GM21529 (cell line): ENCODE results near the gene MAN1C1.
A peak's percentile ranks its signal among the peaks of the same experiment; 100 is the strongest.
"Not testable (repeated sequence)": the region's sequence is repeated elsewhere in the genome, so short reads cannot be mapped to it uniquely, and the experiment has no call there.

Source experiments
- ATAC-seq: cut with Tn5 transposase; IDR thresholded peaks from one replicate; pipeline ENCODE4 v1.9.1; 2021; ENCODE audit not compliant: unreplicated experiment

MAN1C1 gene

DNA sequence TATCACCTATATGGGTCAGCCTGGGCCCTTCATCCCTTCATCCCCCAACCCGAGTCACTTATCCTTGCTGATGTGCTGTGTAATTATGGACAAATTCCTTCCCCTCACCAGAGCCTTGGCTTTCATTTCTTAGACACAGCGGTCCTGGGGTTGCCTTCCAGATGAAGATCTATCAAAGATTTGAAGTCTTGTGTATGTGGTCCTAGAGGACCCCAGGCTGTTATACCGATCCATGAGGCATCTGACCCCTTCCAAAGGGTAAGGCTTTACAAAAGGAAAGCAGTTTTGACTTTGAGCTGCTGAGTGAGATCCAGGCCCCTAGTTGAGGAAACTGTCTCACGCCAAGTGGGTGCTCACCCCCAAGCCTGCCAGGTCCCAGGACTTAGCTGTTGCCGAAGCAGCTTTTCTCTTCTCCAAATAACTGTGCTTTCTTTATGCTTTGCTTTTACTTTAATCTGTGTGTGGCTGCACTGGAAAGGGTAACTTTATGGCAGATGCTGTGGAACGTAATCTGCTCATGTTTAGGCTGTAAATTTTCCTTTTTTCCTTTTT, 37.6 kb downstream of the MAN1C1 start:
- no peak for ATAC-seq

DNA sequence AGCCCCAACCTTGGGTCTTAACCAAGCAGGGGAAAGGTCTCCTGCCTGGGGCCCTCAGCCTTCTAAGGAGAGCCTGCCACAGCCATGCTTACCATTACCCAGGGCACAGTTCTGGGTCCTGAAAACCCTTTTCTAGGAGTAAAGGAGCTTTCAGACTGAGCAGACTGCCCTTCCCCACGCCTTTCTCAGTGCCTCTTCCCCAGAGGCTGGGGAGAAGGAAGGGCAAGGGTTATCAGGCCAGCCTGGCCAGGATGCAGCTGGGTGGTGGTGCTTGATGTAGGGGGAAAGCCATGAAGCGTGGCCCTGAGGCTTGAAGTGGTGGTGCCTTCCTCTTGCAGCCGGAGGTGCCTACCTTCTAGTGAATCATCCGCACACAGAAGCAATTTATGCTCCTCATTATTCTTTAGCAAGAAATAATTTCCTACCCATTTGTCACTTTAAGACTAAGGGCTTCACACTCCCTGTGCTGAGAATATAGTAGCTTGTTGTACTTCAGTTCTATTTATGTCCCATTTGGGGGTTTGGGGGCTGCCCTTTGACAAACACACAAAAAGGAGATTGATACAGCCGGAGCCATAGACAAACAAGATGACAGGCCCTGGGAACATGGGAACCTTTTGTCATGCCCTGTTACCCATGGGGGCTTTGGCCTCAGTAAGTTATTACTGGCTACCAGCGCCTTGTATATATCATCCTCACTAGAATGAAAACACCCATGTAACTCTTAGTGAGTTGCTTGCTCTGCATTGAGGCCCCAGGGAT, 40.7 kb downstream of the MAN1C1 start:
- ATAC-seq = no peak

DNA sequence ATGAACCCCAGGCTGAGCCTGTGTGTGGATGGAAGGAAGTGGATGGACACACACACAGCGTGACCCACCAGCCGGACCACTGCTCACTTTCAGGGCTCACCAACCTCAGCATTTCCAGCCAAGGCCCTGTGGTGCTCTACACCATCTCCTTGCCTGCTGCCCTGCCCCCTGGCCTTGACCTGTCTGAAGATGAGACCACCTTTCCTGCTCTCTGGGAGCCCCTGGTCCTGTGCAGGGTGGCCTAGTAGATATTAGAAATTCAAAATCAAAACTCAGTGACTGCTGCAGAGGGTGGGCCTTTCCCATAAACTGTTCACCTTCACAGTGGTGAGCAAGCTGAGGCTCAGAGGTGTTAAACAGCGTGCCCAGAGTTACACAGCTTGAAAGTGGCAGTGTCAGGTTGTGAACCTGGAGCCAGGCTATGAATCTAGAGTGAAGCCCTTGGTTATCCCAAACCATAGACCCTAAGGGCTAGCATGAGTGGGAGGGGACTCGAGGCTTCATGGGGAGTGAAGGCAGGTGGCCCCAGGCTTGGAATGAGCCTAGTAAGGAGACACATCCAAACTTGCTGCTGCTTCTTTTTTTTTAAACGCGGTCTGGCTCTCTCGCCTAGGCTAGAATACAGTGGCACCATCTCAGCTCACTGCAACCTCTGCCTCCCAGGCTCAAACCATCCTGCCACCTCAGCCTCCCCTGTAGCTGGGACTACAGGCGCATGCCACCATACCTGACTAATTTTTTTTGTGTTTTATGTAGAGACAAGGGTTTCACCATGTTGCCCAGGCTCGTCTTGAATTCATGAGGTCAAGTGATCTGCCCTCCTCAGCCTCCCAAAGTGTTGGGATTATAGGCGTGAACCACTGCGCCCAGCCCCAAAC, 41.5 kb downstream of the MAN1C1 start:
- no peak for ATAC-seq

DNA sequence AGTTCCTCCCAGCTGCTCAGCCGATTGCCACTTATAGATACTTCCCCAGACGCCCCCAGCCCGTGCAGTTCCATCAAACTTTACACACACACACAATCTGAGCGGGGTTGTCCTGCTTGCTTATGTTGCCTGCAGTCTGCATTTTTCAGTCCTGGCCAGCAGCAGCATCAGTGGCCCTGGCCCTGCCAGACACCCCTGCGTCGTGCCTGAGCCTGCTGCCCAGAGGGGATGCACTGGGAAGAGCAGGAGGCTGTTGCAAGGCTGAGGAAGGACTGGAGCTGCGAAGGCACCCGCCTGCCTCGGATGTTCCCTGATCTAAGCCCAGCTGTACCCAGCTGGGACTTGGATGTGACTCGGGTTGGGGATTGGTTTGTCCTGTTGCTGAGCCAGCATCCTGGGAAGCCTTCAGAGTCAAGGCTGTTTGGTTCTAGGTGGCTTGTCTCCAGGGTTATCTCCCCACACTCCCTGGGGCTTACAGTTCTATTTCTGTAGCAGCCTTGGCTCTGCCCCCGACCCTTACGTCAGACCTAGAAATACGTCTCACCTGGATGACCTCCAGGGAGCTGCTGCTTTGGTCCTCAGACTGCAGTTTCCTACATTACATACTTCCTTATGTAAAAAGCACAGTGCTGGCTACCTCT, 42.3 kb downstream of the MAN1C1 start:
- no peak for ATAC-seq

DNA sequence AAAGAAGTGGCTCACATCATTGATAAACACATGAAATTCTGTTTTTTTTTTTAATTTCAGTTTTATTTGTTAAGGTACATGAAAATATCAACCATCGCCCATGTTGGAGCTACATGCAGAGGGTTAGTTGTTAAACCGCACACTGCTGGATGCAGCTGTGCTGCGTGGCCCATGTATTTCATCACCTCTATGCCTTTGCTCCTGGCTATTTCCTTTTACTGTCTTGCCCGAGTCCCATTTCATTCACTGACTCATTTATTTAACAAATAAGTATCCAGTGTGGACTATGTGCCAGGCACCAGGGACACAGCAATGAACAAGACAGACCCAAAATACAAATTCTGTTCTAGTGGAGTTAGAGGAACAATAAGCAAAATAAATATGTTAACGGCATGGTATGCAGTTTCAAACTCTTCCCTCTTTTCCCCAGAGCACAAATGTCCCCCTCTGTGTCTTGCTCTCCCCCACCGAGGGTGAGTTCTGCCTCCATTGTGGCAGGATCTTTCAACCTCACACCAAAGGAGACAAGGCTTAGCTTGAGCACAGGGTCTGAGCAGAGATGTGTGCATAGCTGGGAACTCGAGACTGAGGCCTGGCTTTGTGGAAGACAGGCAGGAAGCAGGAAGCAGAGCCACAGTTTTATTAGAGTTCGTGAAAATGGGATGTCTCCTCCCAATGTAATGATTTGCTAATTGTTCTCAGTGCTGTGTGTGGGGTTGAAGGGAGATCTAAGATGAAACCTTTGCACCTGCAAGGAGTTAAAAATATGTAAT, 44.6 kb downstream of the MAN1C1 start:
- ATAC-seq = no peak

DNA sequence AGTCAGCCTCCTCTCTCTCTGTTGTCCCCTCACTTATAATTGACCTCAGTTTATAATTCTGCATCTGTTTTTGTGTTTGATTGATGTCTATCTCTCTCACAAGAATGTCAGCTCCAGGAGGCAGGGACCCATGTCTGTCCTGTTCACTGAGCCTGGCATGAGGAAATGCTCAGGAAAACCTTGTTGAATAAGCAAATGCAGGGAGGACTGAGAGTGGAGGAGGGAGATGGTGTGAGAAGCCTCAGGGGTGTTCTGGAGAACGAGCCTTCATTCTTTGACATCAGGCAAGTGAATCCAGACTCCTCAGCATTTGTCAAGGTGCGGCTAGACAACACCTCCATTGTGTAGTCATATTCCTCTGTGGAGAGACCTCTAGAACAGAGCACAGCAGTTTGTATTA, 45.5 kb downstream of the MAN1C1 start:
- no peak for ATAC-seq

DNA sequence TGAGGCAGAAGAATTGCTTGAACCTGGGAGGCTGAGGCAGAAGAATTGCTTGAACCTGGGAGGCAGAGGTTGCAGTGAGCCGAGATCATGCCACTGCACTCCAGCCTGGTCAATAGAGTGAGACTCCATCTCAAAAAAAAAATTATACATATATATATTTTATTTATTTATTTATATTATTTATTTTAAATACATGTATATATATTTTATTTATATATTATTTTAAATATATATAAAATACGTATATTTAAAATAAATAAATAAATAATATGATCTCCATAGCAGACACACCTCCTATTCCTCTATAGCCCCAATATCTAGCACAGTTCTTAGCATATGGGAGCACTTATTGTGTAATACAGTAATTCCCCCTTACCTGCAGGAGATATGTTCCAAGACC, 46.4 kb downstream of the MAN1C1 start:
- ATAC-seq = not testable (repeated sequence)

DNA sequence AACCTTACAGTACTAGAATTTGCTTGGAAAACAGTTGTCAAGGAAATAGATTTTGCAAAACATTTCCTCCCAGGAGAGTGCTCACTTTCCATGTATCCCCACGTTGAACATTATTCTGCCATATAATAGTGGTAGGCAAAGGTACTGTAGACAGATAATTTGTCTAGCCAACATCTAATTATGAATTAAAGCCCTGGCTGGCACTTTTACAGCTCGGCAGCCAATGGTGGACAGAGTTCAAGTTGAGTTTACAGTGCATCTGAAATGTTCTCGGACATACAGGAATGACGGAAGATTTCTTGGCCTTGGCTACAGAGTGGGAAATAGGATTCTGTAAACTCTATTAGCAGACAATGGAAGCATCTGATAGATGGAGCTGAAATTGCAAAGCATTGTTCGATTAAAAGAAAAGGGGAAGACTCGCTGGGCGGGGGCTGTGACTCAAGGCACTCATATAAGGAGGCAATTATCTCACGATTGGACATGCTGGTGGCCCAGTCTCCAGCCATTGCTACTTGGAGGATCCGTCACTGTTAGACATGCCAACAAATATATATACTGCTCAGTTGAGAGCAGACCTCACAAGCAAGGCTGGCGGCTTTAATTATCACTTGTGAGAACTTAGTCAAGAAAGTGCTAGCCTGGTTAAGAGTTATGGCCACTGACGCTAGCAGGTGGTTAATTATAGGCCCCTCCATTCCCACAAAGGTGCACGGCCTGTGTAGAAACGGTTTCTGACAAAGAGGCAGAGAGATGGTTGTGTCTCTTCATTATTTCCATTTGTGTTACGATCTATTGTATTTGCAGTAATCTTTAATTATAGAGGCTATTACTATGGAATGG, 48.0 kb downstream of the MAN1C1 start:
- ATAC-seq = no peak

DNA sequence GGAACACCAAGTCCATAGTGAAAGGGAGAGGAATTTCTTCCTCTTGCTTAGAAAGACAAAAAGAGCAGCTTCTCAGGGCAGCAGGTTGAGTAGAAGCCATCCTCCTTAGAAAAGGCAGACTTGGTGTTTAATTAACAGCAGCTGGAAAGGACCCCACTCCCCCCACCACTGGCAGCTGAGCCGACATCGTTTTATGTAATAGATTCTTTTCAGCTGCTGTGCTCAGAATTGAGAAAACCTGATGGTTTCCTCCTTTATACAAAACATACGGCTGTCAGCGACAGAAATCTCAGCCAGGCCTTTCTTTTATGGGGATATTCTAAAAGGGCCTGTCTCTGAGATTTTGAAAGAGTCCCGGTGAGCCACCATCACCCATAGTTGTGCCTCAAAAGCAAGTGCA, 49.9 kb downstream of the MAN1C1 start:
- ATAC-seq = no peak

DNA sequence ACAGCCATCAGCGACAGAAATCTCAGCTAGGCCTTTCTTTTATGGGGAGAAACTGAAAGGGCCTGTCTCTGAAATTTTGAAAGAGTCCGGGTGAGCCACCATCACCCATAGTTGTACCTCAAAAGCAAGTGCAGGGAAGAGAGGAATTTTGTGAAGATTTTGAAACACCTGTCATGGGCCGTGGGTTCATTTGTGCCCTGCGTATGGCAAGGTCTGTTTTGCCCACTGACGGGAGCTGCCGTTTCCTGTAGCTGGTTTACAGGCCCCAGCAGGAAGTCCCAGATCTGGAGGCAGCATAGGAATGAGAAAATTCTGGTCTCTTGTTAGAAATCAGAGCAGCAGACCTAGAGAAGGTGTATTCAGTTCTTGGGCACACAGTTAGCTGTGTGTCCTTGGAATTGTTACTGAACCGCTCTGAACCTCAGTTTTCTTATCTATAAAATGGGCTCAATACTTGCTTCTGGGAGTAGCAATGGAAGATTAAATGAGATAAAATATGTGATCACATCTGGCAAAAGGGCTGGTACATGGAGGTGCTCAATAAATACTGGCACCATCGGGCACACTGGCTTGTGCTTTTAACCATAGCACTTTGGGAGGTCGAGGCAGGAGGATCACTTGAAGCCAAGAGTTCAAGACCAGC, 52.5 kb downstream of the MAN1C1 start:
- no peak for ATAC-seq

DNA sequence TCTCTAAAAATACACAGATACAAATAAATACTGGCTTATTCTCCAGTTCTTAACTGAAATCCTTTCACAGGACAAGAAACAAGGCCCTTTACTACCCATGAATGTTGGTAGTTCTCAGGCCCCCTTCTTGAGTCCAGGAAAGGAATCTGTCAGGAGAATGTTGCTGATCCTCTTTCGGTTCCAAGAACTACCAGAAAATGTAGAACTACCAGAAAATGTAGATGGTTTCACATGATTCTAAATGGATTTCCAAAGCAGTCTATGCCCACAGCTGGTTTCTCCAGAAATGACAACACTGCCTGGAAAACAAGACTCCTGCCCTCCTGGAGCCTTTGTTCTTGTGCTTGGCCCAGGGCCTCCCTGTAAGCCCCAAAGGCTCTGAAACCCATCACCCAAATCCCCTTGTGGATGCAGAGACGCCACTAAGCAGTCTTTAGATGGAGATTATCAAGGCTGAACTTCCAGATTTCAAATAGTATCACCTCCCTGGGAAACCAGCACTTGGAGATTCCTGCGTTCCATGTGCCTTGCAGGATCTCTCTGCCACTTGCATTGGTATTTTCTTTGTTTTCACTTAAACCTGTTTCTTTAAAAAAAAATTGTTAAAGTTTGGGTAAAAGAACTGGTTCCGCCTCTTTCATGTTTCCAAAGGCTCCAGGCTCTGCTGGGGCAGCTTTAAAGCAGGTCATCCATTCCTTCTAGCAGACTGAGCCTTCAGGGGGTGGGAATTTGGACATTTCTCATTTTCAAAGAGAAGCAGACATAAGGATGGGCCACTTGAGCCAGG, 53.4 kb downstream of the MAN1C1 start:
- no peak for ATAC-seq

DNA sequence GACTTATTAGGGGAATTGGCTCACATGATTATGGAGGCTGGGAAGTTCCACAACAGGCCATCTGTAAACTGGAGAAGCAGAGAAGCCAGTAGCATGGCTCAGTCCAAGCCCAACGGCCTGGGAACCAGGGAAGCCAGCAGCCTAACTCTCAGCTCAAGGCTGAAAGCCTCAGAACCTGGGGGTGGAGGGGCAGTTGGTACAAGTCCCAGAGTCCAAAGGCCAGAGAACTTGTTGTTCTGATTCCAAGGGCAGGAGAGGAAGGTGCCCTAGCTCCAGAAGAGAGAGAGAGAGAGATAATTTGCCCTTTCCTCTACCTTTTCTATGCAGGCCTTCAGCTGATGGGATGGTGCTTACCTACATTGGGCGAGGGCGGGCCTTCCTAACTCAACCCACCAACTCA, 55.3 kb downstream of the MAN1C1 start:
- ATAC-seq = no peak

DNA sequence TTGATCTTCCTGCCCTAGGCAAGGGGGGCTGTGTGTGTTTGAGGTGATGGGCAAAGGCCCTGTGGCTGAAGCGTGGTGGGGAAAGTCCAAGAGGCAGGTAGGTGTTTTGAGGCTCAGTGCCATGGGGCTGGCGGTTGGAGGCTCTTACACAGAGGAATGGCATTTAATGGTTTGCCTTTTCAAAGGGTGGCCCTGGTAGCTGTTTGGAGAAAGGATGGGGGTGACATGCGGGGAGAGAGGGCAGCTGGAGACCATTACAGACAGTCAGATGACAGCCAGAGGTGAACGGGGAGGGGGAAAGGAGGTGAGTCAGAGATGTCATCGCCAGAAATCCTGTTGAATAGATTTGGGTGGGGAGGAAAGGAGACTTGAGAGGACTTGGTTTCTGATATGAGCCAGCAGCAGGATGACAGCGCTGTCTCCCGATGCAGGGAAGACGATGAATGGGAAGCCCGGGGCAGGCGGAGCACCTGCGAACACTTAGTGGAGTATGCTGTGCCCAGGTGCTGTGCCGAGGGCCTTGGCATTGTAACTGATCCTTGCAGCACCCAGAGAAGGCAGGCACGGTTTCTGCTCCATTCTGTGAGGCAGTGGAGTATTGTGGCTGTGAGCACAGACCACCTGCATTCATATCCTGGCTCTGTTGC, 56.3 kb downstream of the MAN1C1 start:
- no peak for ATAC-seq

DNA sequence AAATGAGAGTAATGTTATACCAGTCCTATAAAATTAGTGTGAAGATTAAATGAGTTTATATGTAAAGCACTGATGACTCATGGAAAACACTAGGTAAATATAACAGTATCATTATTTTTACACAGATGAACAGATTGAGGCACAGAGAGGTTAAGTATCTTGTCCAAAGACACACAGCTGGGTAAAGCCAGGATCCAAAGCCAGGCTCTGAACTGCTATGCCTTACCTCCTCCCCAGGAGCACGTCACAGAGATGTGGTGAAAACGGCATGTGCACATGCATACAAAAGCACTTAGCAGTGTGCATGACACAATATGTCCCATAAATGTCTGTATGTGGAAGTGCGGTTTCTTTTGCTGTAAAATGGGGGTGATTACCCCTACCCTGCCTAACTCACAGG, 56.9 kb downstream of the MAN1C1 start:
- ATAC-seq = no peak

DNA sequence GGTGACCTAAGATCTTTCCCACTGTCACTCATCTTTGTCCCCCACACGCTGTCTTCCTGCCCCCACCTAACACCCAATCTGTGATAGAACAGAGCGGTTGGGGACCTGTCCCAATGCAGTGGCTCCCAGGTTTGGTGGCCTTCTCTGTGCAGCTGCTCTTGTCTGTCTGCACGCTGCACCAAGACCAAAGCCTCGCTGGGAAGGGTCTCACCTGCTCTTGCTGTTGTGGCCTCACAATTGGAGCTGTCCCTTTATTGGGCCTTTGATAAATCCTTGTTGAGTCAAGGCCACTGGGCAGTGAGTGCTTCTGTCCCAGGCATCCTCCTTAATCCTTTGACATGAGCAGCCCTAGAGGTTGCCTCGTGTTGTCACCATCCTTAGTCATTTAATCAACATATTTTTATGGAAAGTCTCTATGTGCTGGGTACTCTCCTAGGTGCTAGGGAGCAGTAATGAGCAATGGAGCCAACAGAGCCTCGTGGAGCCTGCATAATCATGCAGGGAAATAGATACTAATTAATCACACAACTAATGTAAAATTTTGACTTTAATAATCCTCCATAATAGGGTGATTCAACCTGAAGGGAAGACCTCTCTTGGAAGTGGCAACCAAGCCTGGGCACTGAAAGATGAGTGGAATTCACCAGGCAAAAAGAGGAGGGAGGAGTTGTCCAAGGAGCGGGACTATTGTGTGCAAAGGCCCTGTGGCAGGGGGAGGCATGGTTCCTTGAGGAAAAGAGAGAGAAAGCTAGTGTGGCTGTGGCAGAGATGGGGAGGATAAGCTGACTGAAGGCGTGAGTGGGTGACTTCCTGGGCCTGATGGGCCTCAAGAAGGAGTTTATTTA, 57.6 kb downstream of the MAN1C1 start:
- no peak for ATAC-seq

DNA sequence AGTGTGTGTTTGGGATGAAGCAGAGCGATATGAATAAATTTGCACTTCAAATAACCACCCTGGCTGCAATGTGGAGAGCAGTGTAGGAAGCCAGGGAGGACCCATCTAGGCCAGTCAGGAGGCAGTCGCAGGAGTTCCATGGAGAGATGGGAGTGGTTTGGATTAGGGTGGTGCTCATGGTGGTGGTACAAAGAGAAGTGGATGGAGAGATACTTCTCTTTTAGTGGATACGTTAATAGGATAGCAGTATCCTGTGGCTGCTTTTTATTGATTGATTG, 58.2 kb downstream of the MAN1C1 start:
- no peak for ATAC-seq

DNA sequence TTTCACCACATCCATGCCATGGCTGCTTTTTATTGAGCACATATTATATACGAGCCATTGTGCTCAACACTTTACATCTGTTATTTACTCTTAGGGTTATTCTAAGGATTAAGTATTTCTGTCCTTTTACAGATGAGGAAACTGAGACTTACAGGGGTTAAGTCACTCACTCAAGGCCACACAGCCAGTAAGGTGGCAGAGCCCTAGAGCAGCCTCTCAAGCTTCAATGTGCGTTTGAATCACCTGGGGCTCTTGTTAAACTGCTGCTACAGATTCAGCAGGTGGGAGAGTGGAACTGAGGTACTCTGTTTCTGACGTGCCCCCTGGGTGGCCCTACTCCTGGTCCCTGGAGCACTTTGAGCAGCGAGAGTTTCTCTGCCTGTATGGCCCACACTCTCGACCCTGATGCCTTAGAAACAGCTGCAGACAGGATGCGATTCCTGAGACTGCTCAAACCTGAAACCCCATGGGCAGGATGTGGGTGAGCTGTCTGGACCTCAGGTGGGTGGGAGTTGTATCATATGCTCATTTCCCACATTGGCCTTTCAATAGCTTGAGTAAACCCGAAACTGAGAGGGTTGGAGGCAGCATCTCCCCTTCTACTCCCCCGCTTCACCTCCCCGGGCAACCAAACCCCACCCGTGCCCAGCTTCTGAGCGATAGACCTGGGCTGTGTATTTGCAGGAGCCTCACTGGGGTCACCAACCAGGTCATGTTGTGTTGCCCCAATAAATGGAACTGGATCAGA, 59.3 kb downstream of the MAN1C1 start:
- ATAC-seq = peak; percentile 94
